Naive thymus-derived CD4-positive, alpha-beta T cell (primary cell): ENCODE measurements around the gene RAP2C. TPM values are rescaled to one million over a fixed set of nuclear protein-coding genes. Genes with fewer than 3 reads are reported as not detected.
A peak's percentile ranks its signal among the peaks of the same experiment; 100 is the strongest.

Experiments
- ATAC-seq: fragments of 150-1000 bp; cut with Tn5 transposase; 2 replicates; pipeline ENCODE4 v1.10.0; 2021; ENCODE audit warnings: mild to moderate bottlenecking, moderate library complexity
- CTCF ChIA-PET: fragments of 350-600 bp; sonication (Branson Sonifier 250); formaldehyde crosslinking; loops from one replicate; lab custom pipeline; 2021; ENCODE audit warnings: antibody characterized with exemption; lab: Charles Lee
- POLR2A ChIA-PET: fragments of 350-600 bp; sonication (Branson Sonifier 250); formaldehyde crosslinking; loops from one replicate; lab custom pipeline; 2021; ENCODE audit warnings: antibody characterized with exemption, inconsistent platforms; lab: Charles Lee
- DNase-seq, 9 donors: peaks; one replicate each; pipeline versions ENCODE4 v3.0.0 to v3.0.0-alpha.2; 2020 to 2022; ENCODE audit warnings: mixed read lengths in 1 of 9
- H3K27ac ChIP-seq: one replicate; pipeline ENCODE4 v1.7.0; 2013; ENCODE audit warnings: mild to moderate bottlenecking, low read depth, low read length, moderate library complexity
- H3K27me3 ChIP-seq, 2 donors: one replicate each; pipeline ENCODE4 v1.7.0; 2013; ENCODE audit warnings: low read length in 2 of 2, mild to moderate bottlenecking in 2 of 2, moderate library complexity in 2 of 2; ENCODE audit not compliant: control insufficient read depth in 2 of 2, insufficient read depth in 2 of 2
- H3K36me3 ChIP-seq, 3 experiments: 1 replicate in 2 of 3; 2 replicates in 1 of 3; pipeline ENCODE4 v1.7.0; 2013; ENCODE audit warnings: low read length in 3 of 3, mild to moderate bottlenecking in 3 of 3, moderate library complexity in 1 of 3; ENCODE audit not compliant: insufficient read depth in 3 of 3, control insufficient read depth in 2 of 3
- H3K4me1 ChIP-seq, 2 donors: one replicate each; pipeline ENCODE4 v1.7.0; 2013; ENCODE audit warnings: low read length in 2 of 2, mild to moderate bottlenecking in 2 of 2, moderate library complexity in 1 of 2; ENCODE audit not compliant: control insufficient read depth in 2 of 2, insufficient read depth in 2 of 2
- H3K4me3 ChIP-seq: 2 replicates; pipeline ENCODE4 v1.7.0; 2013; ENCODE audit warnings: mild to moderate bottlenecking, low read length
- H3K9me3 ChIP-seq, 3 experiments: 1 replicate in 2 of 3; 2 replicates in 1 of 3; pipeline ENCODE4 v1.7.0; 2013; ENCODE audit warnings: low read length in 3 of 3; ENCODE audit not compliant: control insufficient read depth in 2 of 3
- H3K27ac Mint-ChIP-seq, 9 donors: one replicate each; pipeline ENCODE4 v1.8.0; 2020 to 2022; ENCODE audit warnings: mixed read lengths in 9 of 9, mild to moderate bottlenecking in 8 of 9, moderate library complexity in 5 of 9, inconsistent platforms in 2 of 9
- H3K27me3 Mint-ChIP-seq, 5 donors: one replicate each; pipeline ENCODE4 v1.8.0; 2021 to 2022; ENCODE audit warnings: mixed read lengths in 5 of 5, mild to moderate bottlenecking in 1 of 5
- H3K36me3 Mint-ChIP-seq, 5 donors: one replicate each; pipeline ENCODE4 v1.8.0; 2020 to 2022; ENCODE audit warnings: mixed read lengths in 5 of 5, mild to moderate bottlenecking in 3 of 5, inconsistent platforms in 1 of 5
- H3K4me1 Mint-ChIP-seq, 7 donors: one replicate each; pipeline ENCODE4 v1.8.0; 2020 to 2022; ENCODE audit warnings: mixed read lengths in 7 of 7, mild to moderate bottlenecking in 3 of 7, inconsistent platforms in 1 of 7
- H3K4me3 Mint-ChIP-seq, 10 donors: one replicate each; pipeline ENCODE4 v1.8.0; 2020 to 2022; ENCODE audit warnings: mild to moderate bottlenecking in 10 of 10, mixed read lengths in 10 of 10, moderate library complexity in 6 of 10, inconsistent platforms in 2 of 10
- H3K9me3 Mint-ChIP-seq, 11 donors: one replicate each; pipeline ENCODE4 v1.8.0; 2020 to 2022; ENCODE audit warnings: mixed read lengths in 11 of 11, mild to moderate bottlenecking in 4 of 11, inconsistent platforms in 1 of 11, moderate library complexity in 1 of 11
- intact Hi-C, 2 donors: fragments of 100-400 bp; cut with micrococcal nuclease; formaldehyde crosslinking; loops; one replicate each; pipeline ENCODE4 v1.15.1; 2023
- polyA plus RNA-seq, 2 donors: library from polyadenylated mRNA; unstranded; fragments of 300-500 nt; fragmentation: Illumina TruSeq; gene quantifications; one replicate each; pipeline ENCODE4 v1.2.3, GENCODE V29; 2021
- total RNA-seq, 6 experiments: library from RNA in 5 of 6; stranded (reverse) in 5 of 6; gene quantifications; 1 replicate in 5 of 6; 2 replicates in 1 of 6; pipeline ENCODE4 v1.2.3 and lab custom pipeline; 2021 to 2026

The RAP2C gene
- total RNA-seq (10 to 100 TPM; 21.4 to 34.7 (median 30.3) TPM), polyA plus RNA-seq (10 to 100 TPM; 11.7 to 13.3 TPM), total RNA-seq (lab: John Stamatoyannopoulos, UW) (54.5 reads per million, percentile 73 among the genes with 10 or more reads in this experiment)

DNA sequence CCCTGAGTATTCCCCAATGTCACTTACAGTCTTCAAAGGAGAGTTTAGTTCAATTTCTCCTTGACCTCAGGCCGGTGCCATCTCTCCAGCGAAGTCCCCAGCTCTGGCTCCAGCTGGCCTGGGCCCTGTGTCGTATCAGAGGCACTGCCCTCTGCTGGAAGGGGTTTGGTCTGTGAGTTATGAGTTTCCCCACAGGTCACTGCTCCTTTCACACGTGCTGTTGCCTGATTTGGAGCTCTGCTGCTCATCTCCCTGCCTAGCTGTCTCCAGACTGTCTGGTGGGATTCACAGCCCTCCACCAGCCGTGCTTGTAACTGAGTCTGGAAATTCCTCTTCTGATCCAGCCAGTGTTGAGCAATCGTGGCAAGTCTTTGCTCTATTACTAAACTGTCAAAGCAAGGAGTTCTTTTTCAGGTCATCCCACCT, at the start of gene RAP2C:
Gene RAP2C, minus strand, starts transcription at position 105 of the 426 bp plus-strand sequence. CDS start 2,179 bp downstream, outside the sequence.
- peaks cover 0 to 6% (median 0%) of the 10 kb centered on the region in 3 experiments for H3K36me3 ChIP-seq
- DNase-seq (peak; percentile 15 to 50 (median 32)), ATAC-seq (peak; percentile 47)
- no peaks in the 10 kb centered on the region for H3K27me3 ChIP-seq
- H3K9me3 Mint-ChIP-seq, result no peaks in the 10 kb centered on the region
- no peaks in the 10 kb centered on the region for H3K9me3 ChIP-seq
- peak within 1 kb of the TSS; percentile 51 for H3K4me3 ChIP-seq
- H3K27me3 Mint-ChIP-seq, result no peaks in the 10 kb centered on the region
- H3K27ac ChIP-seq, result peak within 1 kb of the TSS; percentile 94
- peaks cover 9 to 14% of the 10 kb centered on the region in 2 donors for H3K4me1 ChIP-seq
- H3K27ac Mint-ChIP-seq, result peak within 1 kb of the TSS; percentile 87 to 97 (median 94)
- POLR2A ChIA-PET, result interaction anchor here (0.6 to 1.8 kb wide), 4 partner anchors 11 to 272 kb away, joined by 3 to 7 read pairs (median 4); no protein-coding TSS in a partner anchor
- peaks cover 0 to 4% (median 0%) of the 10 kb centered on the region in 5 donors for H3K36me3 Mint-ChIP-seq
- peaks cover 7 to 35% (median 25%) of the 10 kb centered on the region in 7 donors for H3K4me1 Mint-ChIP-seq
- CTCF ChIA-PET, result interaction anchor here (0.7 to 2.9 kb wide), 11 partner anchors 19 to 390 kb away, joined by 3 to 20 read pairs (median 5); no protein-coding TSS in a partner anchor
- peak within 1 kb of the TSS; percentile 79 to 96 (median 88) for H3K4me3 Mint-ChIP-seq
- intact Hi-C loops, result loop anchor here (1.0 to 5.0 kb wide), 11 partner anchors 42 to 1952 kb away; partner anchors contain the start of genes ENOX2 (in 1 of the 2), MBNL3 (in 1 of the 2) and ZNF280C (in 1 of the 2)

DNA sequence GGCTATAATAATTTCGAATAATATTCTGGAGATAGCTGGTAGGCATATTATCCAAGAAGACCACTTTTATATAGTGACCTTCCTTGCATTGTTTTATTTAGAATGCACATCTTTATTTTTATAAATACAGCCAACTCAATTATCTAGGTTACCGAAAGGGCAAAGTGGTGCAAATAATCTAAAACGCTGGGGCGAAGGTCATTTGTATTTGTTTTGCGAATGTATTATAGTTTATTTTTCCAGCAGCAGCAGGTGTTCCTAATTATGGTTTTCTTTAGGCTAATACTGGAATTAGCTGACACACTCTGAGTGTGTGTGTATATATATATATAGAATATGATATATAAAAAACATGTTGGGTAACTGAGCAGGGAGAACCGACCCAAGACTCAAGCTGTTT, 48.1 kb upstream of the RAP2C start:
- no peak for DNase-seq

DNA sequence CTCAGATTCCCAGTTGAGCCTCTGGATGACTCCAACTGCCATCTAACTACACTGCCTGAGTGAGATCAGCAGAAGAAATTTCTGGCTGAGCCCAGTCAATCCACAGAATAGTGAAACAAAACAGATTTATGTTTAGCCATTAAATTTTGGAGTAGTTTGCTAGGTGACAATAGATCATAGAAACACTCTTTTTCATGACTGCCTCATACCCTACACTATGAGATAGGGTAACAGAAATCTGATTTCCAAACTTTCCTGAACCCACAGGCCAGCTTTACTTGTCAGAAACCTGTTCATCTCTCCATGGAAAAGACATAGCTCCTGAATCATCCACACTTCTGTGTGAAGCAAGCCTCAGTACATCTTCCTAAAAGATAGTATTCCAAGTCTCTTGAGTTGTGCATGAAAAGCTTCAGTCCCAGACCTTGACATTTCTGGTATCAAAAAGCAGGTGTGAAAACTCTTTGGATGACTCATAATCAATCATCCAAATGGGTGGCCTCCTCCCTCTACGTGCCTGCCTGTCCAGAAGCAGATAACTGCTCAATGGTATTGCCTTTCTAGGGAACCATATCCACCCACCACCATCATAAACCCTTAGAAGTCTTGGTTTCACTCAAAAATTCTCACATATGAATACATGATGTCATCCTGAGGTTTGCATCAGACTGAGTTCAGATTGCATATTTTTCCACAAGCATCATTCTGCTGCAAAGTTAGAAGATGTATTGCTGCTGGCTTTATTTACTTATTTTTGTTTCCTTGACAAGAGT, 47.5 kb upstream of the RAP2C start:
- Histone ChIP-seq H3K9me3 (no peaks in the 10 kb centered on the region), H3K4me1 (no peaks in the 10 kb centered on the region), H3K27me3 (no peaks in the 10 kb centered on the region), H3K27ac (no peak overlapping the region), H3K4me3 (no peak overlapping the region), H3K36me3 (no peaks in the 10 kb centered on the region)
- no peak for DNase-seq
- H3K4me3 Mint-ChIP-seq, result no peak overlapping the region
- H3K27me3 Mint-ChIP-seq, result no peaks in the 10 kb centered on the region
- no peak for ATAC-seq
- H3K27ac Mint-ChIP-seq, result no peak overlapping the region
- CTCF ChIA-PET, result no interaction called here
- H3K9me3 Mint-ChIP-seq, result no peaks in the 10 kb centered on the region
- H3K36me3 Mint-ChIP-seq, result no peaks in the 10 kb centered on the region
- peaks cover 0 to 6% (median 0%) of the 10 kb centered on the region in 7 donors for H3K4me1 Mint-ChIP-seq
- POLR2A ChIA-PET, result no interaction called here
- intact Hi-C loops, result no loop called here

More for the DNA sequence above, 48.1 kb upstream of the RAP2C start:
- H3K27me3 Mint-ChIP-seq, result no peaks in the 10 kb centered on the region
- Histone ChIP-seq H3K27me3 (no peaks in the 10 kb centered on the region), H3K36me3 (no peaks in the 10 kb centered on the region), H3K4me1 (no peaks in the 10 kb centered on the region), H3K4me3 (no peak overlapping the region), H3K27ac (no peak overlapping the region), H3K9me3 (no peaks in the 10 kb centered on the region)
- intact Hi-C loops, result no loop called here
- ATAC-seq, result no peak
- no peaks in the 10 kb centered on the region for H3K9me3 Mint-ChIP-seq
- POLR2A ChIA-PET, result no interaction called here
- H3K27ac Mint-ChIP-seq, result no peak overlapping the region
- peaks cover 0 to 6% (median 0%) of the 10 kb centered on the region in 7 donors for H3K4me1 Mint-ChIP-seq
- H3K36me3 Mint-ChIP-seq, result no peaks in the 10 kb centered on the region
- CTCF ChIA-PET, result no interaction called here
- H3K4me3 Mint-ChIP-seq, result no peak overlapping the region

GRCh38 chrX:132263127-132263526, 43.9 kb upstream of the RAP2C start:
- no peak overlapping the region for H3K4me3 Mint-ChIP-seq
- H3K4me1 Mint-ChIP-seq, result peaks cover 0 to 10% (median 0%) of the 10 kb centered on the region in 7 donors

GRCh38 chrX:132258509-132258908, 39.3 kb upstream of the RAP2C start:
- no peak overlapping the region for H3K4me3 Mint-ChIP-seq
- CTCF ChIA-PET, result no interaction called here
- peaks cover 0 to 5% (median 0%) of the 10 kb centered on the region in 5 donors for H3K36me3 Mint-ChIP-seq
- no peaks in the 10 kb centered on the region for H3K36me3 ChIP-seq
- H3K4me1 ChIP-seq, result no peaks in the 10 kb centered on the region
- ATAC-seq, result no peak
- no peaks in the 10 kb centered on the region for H3K27me3 Mint-ChIP-seq
- no peak overlapping the region for H3K27ac Mint-ChIP-seq
- H3K9me3 Mint-ChIP-seq, result peaks cover 0 to 4% (median 0%) of the 10 kb centered on the region in 11 donors
- no peak overlapping the region for H3K4me3 ChIP-seq
- DNase-seq, result no peak
- no peaks in the 10 kb centered on the region for H3K9me3 ChIP-seq
- peaks cover 0 to 4% (median 0%) of the 10 kb centered on the region in 7 donors for H3K4me1 Mint-ChIP-seq
- no peak overlapping the region for H3K27ac ChIP-seq
- no peaks in the 10 kb centered on the region for H3K27me3 ChIP-seq
- POLR2A ChIA-PET, result no interaction called here
- intact Hi-C loops, result no loop called here

More at GRCh38 chrX:132263127-132263526, 43.9 kb upstream of the RAP2C start:
- H3K36me3 ChIP-seq, result no peaks in the 10 kb centered on the region
- H3K36me3 Mint-ChIP-seq, result peaks cover 0 to 5% (median 0%) of the 10 kb centered on the region in 5 donors
- intact Hi-C loops, result no loop called here
- no peak for ATAC-seq
- peaks cover 0 to 4% (median 0%) of the 10 kb centered on the region in 11 donors for H3K9me3 Mint-ChIP-seq
- DNase-seq, result no peak
- no peak overlapping the region for H3K27ac ChIP-seq
- H3K9me3 ChIP-seq, result no peaks in the 10 kb centered on the region
- H3K4me3 ChIP-seq, result no peak overlapping the region
- POLR2A ChIA-PET, result no interaction called here
- no peaks in the 10 kb centered on the region for H3K4me1 ChIP-seq
- no peak overlapping the region for H3K27ac Mint-ChIP-seq
- H3K27me3 Mint-ChIP-seq, result no peaks in the 10 kb centered on the region
- no peaks in the 10 kb centered on the region for H3K27me3 ChIP-seq
- CTCF ChIA-PET, result no interaction called here

- peaks cover 0 to 5% (median 0%) of the 10 kb centered on the region in 5 donors for H3K36me3 Mint-ChIP-seq
- no peak overlapping the region for H3K27ac Mint-ChIP-seq
- DNase-seq (no peak), ATAC-seq (no peak)
- no peaks in the 10 kb centered on the region for H3K27me3 Mint-ChIP-seq
- H3K9me3 ChIP-seq, result no peaks in the 10 kb centered on the region
- no peaks in the 10 kb centered on the region for H3K36me3 ChIP-seq
- H3K27me3 ChIP-seq, result no peaks in the 10 kb centered on the region
- H3K4me1 Mint-ChIP-seq, result peaks cover 0 to 4% (median 0%) of the 10 kb centered on the region in 7 donors
- H3K4me1 ChIP-seq, result no peaks in the 10 kb centered on the region
- H3K4me3 ChIP-seq, result no peak overlapping the region
- no peak overlapping the region for H3K27ac ChIP-seq
- intact Hi-C loops, result no loop called here
- peaks cover 0 to 8% (median 0%) of the 10 kb centered on the region in 11 donors for H3K9me3 Mint-ChIP-seq
- no peak overlapping the region for H3K4me3 Mint-ChIP-seq
- POLR2A ChIA-PET, result no interaction called here
- CTCF ChIA-PET, result no interaction called here
Measured at GRCh38 chrX:132257116-132257515, 37.9 kb upstream of the RAP2C start.
